MM.1S (cell line): Measurements from ENCODE around the gene TPI1.

ENCODE experiments used
- DNase-seq: peaks from one replicate; pipeline ENCODE4 v3.0.0-alpha.2; 2015
- H2AFZ ChIP-seq: fragments of 300-600 bp; sonication (generic); 2 replicates; pipeline ENCODE4 v1.6.0; 2016; ENCODE audit warnings: antibody characterized with exemption, low read length
- H3F3A ChIP-seq: fragments of 300-600 bp; sonication (generic); 2 replicates; pipeline ENCODE4 v1.6.1; 2016; ENCODE audit warnings: mild to moderate bottlenecking, antibody characterized with exemption, low read length, moderate library complexity, mixed read lengths; ENCODE audit not compliant: insufficient read depth
- H3K27ac ChIP-seq: fragments of 300-600 bp; sonication (generic); 2 replicates; pipeline ENCODE4 v1.5.1; 2016; ENCODE audit warnings: mild to moderate bottlenecking, low read length
- H3K27me3 ChIP-seq: fragments of 300-600 bp; sonication (generic); replicated peaks from 2 replicates; pipeline ENCODE4 v1.6.0; 2016; ENCODE audit warnings: low read length; ENCODE audit not compliant: insufficient read depth
- H3K36me3 ChIP-seq: fragments of 300-600 bp; sonication (generic); replicated peaks from 2 replicates; pipeline ENCODE4 v1.6.1; 2016; ENCODE audit warnings: mild to moderate bottlenecking, low read length, mixed read lengths; ENCODE audit not compliant: insufficient read depth
- H3K4me1 ChIP-seq: fragments of 300-600 bp; sonication (generic); 2 replicates; pipeline ENCODE4 v1.6.1; 2016; ENCODE audit warnings: low read length, mixed read lengths
- H3K4me2 ChIP-seq: fragments of 300-600 bp; sonication (generic); 2 replicates; pipeline ENCODE4 v1.6.0; 2016; ENCODE audit warnings: low read depth, low read length
- H3K4me3 ChIP-seq: fragments of 300-600 bp; sonication (generic); 2 replicates; pipeline ENCODE4 v1.5.1; 2016; ENCODE audit warnings: low read length, mixed read lengths
- H3K79me2 ChIP-seq: fragments of 300-600 bp; sonication (generic); 2 replicates; pipeline ENCODE4 v1.6.1; 2016; ENCODE audit warnings: mixed run types, low read length, mixed read lengths
- H3K9ac ChIP-seq: fragments of 300-600 bp; sonication (generic); 2 replicates; pipeline ENCODE4 v1.6.1; 2016; ENCODE audit warnings: low read length, mixed read lengths
- H3K9me2 ChIP-seq: fragments of 300-600 bp; sonication (generic); replicated peaks from 2 replicates; pipeline ENCODE4 v1.6.1; 2016; ENCODE audit warnings: mild to moderate bottlenecking, low read length, mixed read lengths; ENCODE audit not compliant: insufficient read depth
- H3K9me3 ChIP-seq: fragments of 300-600 bp; sonication (generic); replicated peaks from 2 replicates; pipeline ENCODE4 v1.6.1; 2016; ENCODE audit warnings: mild to moderate bottlenecking, low read length, mixed read lengths; ENCODE audit not compliant: insufficient read depth
- H4K20me1 ChIP-seq: fragments of 300-600 bp; sonication (generic); 2 replicates; pipeline ENCODE4 v1.6.1; 2016; ENCODE audit warnings: mild to moderate bottlenecking, low read length, moderate library complexity, mixed read lengths; ENCODE audit not compliant: insufficient read depth
- EZH2 ChIP-seq: fragments of 300-600 bp; sonication (generic); optimal IDR thresholded peaks from 2 replicates; pipeline ENCODE3; 2017; ENCODE audit warnings: low read depth, mild to moderate bottlenecking, antibody characterized with exemption, low read length, mixed read lengths
- EZH2phosphoT487 ChIP-seq: fragments of 300-600 bp; sonication (generic); IDR thresholded peaks from 2 replicates; pipeline ENCODE4 v1.6.1; 2018; ENCODE audit warnings: antibody characterized with exemption, low read length
- TF ChIP-seq, protein P1 (sequence below): fragments of 300-600 bp; sonication (generic); IDR thresholded peaks from 2 replicates; pipeline ENCODE4 v1.5.1; 2016; ENCODE audit warnings: antibody characterized with exemption, low read length, mixed read lengths

Gene TPI1

DNA sequence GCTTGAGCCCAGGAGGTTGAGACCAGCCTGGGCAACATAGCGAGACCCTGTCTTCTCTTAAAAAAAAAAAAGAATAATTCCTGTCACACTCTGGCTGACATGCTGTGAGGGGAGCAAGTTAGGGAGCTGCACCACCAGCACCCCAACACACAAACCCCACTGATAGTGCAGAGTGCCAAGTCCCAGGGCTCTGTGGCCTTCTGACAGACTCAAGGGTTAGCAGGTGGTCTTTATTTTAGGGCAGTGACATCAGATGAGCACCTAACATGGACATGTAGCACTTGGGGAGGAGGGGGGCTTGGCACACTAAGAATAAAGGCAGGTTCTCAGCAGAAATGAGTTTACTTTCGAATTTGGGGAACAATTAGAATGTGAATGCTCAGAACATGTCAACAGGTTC is 8.5 kb upstream of the TPI1 start:
- peaks cover 4% of the 10 kb centered on the region for H3K4me1 ChIP-seq
- no peak overlapping the region for H3K9ac ChIP-seq
- H3K9me3 ChIP-seq = no peaks in the 10 kb centered on the region
- no peaks in the 10 kb centered on the region for H3K27me3 ChIP-seq
- H3K79me2 ChIP-seq = peaks cover 26% of the 10 kb centered on the region
- no peak overlapping the region for H3K27ac ChIP-seq
- H3K9me2 ChIP-seq = no peaks in the 10 kb centered on the region
- no peak overlapping the region for H2AFZ ChIP-seq
- peaks cover 17% of the 10 kb centered on the region for H3K36me3 ChIP-seq
- no peak for DNase-seq
- TF ChIP-seq, protein P1, sequence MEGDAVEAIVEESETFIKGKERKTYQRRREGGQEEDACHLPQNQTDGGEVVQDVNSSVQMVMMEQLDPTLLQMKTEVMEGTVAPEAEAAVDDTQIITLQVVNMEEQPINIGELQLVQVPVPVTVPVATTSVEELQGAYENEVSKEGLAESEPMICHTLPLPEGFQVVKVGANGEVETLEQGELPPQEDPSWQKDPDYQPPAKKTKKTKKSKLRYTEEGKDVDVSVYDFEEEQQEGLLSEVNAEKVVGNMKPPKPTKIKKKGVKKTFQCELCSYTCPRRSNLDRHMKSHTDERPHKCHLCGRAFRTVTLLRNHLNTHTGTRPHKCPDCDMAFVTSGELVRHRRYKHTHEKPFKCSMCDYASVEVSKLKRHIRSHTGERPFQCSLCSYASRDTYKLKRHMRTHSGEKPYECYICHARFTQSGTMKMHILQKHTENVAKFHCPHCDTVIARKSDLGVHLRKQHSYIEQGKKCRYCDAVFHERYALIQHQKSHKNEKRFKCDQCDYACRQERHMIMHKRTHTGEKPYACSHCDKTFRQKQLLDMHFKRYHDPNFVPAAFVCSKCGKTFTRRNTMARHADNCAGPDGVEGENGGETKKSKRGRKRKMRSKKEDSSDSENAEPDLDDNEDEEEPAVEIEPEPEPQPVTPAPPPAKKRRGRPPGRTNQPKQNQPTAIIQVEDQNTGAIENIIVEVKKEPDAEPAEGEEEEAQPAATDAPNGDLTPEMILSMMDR = no peak
- TF ChIP-seq EZH2 = no peak
- TF ChIP-seq EZH2phosphoT487 = no peak
- no peak overlapping the region for H3K4me2 ChIP-seq
- H3K4me3 ChIP-seq = no peak overlapping the region
- H4K20me1 ChIP-seq = no peaks in the 10 kb centered on the region
- no peaks in the 10 kb centered on the region for H3F3A ChIP-seq

DNA sequence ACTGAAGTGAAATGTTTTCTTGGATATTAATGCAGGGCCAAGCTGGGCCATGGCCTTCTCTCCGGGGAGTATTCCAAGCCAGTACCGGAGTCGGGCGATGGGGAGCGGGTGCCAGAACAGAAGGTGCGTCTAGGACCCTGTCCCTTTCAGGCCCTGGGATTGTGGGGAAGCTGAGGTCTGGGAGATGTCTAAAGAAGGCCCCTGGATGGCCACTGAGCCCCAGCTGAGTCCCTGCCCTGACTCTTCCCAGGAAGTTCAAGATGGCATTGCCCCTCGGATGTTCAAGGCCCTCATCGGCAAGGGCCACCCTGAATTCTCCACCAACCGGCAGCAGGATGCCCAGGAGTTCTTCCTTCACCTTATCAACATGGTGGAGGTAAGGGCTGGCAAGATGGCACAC is 7.2 kb upstream of the TPI1 start:
- H3K27me3 ChIP-seq = no peaks in the 10 kb centered on the region
- H4K20me1 ChIP-seq = no peaks in the 10 kb centered on the region
- no peaks in the 10 kb centered on the region for H3K9me3 ChIP-seq
- peaks cover 13% of the 10 kb centered on the region for H3K79me2 ChIP-seq
- H3K9ac ChIP-seq = no peak overlapping the region
- H3K4me3 ChIP-seq = no peak overlapping the region
- no peak overlapping the region for H3K4me2 ChIP-seq
- TF ChIP-seq, protein P1 = no peak
- no peak for TF ChIP-seq EZH2
- no peak for TF ChIP-seq EZH2phosphoT487
- peaks cover 17% of the 10 kb centered on the region for H3K36me3 ChIP-seq
- no peaks in the 10 kb centered on the region for H3F3A ChIP-seq
- no peak overlapping the region for H3K27ac ChIP-seq
- H3K9me2 ChIP-seq = no peaks in the 10 kb centered on the region
- H3K4me1 ChIP-seq = no peaks in the 10 kb centered on the region
- DNase-seq = no peak
- no peak overlapping the region for H2AFZ ChIP-seq

DNA sequence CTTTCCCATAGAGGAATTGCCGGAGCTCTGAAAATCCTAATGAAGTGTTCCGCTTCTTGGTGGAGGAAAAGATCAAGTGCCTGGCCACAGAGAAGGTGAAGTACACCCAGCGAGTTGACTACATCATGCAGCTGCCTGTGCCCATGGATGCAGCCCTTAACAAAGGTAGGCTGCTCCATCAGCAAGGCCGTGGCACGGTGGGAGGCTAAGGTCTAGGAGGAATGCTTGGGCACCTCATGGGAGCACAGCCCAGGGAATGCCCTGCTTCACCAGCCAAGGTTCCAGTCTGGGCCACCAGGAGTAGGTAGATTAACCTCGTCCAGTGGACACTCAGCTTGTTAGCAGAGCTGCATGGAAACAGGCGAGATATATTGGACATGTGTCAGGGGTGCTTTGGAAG is 6.4 kb upstream of the TPI1 start:
- Histone ChIP-seq H3F3A (no peaks in the 10 kb centered on the region), H3K27ac (no peak overlapping the region), H3K4me1 (no peaks in the 10 kb centered on the region), H3K9me2 (no peaks in the 10 kb centered on the region), H3K4me2 (no peak overlapping the region), H4K20me1 (no peaks in the 10 kb centered on the region), H3K9ac (no peak overlapping the region), H3K4me3 (no peak overlapping the region), H3K36me3 (peaks cover 17% of the 10 kb centered on the region), H3K79me2 (peaks cover 5% of the 10 kb centered on the region; the same call in 1 of the 2 replicates), H3K27me3 (no peaks in the 10 kb centered on the region), H2AFZ (no peak overlapping the region), H3K9me3 (no peaks in the 10 kb centered on the region)
- TF ChIP-seq EZH2phosphoT487 = no peak
- TF ChIP-seq, protein P1 = no peak
- no peak for TF ChIP-seq EZH2
- no peak for DNase-seq
